ENCODE measurements around the gene FRAT2. TPM values are rescaled to one million over a fixed set of nuclear protein-coding genes. Genes with fewer than 3 reads are reported as not detected.

Gene FRAT2
- total and polyA plus RNA-seq, 2 of the 13 experiments (the other 11 are each of a cell fraction or from before 2014, with no cell fraction given), result 7.2 to 14.1 TPM

DNA sequence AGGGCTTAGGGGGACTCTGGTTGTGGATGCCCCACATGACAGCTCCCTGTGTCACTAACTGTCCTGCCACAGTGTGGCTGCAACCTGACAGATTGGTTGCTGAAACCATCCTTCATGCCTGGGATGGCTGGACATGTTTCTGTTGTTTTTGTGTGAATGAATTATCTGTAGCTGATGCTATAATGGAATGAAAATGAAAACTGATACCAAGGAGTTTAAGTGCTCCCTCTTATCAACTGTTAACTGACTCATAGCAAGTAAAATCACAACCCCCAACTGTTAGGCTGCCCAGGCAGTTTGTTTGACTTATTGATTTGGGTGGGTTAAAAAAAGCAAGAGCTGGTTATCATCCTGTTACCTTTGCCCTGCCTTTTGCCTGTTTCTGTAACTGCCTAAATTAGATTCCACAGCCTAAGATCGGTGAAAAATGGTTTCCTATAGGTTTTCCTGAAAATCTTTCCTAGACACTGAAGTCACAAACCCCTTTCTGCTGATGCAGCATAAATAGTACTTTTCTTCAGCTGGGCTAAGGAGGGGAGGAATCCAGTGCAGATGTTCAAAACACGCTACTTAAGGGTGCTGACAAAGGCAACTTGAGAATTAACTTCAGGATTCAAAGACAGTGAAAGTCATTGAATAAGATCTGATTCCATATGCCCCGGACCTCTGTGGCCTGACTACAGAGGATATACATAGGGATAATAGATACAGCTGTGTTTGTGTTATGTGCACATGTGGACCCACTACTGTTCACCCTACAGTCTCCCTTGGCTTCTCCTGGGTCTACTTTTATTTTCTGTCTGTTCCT lies 5.7 kb downstream of the FRAT2 start (continued):
- TF ChIP-seq, protein P1, sequence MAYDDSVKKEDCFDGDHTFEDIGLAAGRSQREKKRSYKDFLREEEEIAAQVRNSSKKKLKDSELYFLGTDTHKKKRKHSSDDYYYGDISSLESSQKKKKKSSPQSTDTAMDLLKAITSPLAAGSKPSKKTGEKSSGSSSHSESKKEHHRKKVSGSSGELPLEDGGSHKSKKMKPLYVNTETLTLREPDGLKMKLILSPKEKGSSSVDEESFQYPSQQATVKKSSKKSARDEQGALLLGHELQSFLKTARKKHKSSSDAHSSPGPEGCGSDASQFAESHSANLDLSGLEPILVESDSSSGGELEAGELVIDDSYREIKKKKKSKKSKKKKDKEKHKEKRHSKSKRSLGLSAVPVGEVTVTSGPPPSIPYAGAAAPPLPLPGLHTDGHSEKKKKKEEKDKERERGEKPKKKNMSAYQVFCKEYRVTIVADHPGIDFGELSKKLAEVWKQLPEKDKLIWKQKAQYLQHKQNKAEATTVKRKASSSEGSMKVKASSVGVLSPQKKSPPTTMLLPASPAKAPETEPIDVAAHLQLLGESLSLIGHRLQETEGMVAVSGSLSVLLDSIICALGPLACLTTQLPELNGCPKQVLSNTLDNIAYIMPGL (CRISPR knock-in tag; IDR thresholded peaks at IDR 0.05; ENCODE audit: borderline replicate concordance in 1 of 2, low read depth in 1 of 2), result no peak; a peak in 1 of 4 replicates
- TF ChIP-seq CENPX (CRISPR knock-in tag; IDR thresholded peaks at IDR 0.05) (no peak), SOX6 (IDR thresholded peaks at IDR 0.05) (no peak), SOX6 (CRISPR knock-in tag; IDR thresholded peaks at IDR 0.05) (peak; percentile 87), FOXJ3 (CRISPR knock-in tag; IDR thresholded peaks at IDR 0.05; ENCODE audit: borderline replicate concordance) (peak; percentile 85; the same call in 1 of the 2 replicates), ZFP36L1 (CRISPR knock-in tag; IDR thresholded peaks at IDR 0.05) (no peak), ZNF878 (CRISPR knock-in tag; IDR thresholded peaks at IDR 0.05) (no peak), CAMTA2 (CRISPR knock-in tag; IDR thresholded peaks at IDR 0.05; ENCODE audit: borderline replicate concordance) (no peak), SP4 (CRISPR knock-in tag; IDR thresholded peaks at IDR 0.05) (no peak), PHF5A (CRISPR knock-in tag; IDR thresholded peaks at IDR 0.05; ENCODE audit: low read depth, unreplicated experiment) (peak; percentile 63), KLF13 (CRISPR knock-in tag; IDR thresholded peaks at IDR 0.05) (no peak), ZFAT (CRISPR knock-in tag; conservative IDR thresholded peaks at IDR 0.05) (no peak), NFIC (IDR thresholded peaks at IDR 0.05; ENCODE audit: low read length) (peak; percentile 85), KLF9 (CRISPR knock-in tag; IDR thresholded peaks at IDR 0.05; ENCODE audit: low read depth) (no peak), TRIM24 (CRISPR knock-in tag; IDR thresholded peaks at IDR 0.05) (no peak), ZNF224 (CRISPR knock-in tag; IDR thresholded peaks at IDR 0.05) (no peak), NCOA2 (CRISPR knock-in tag; IDR thresholded peaks at IDR 0.05) (peak; percentile 84), ZFP82 (CRISPR knock-in tag; IDR thresholded peaks at IDR 0.05; ENCODE audit: borderline replicate concordance) (no peak), ZNF709 (CRISPR knock-in tag; IDR thresholded peaks at IDR 0.05) (no peak), IRF2 (CRISPR knock-in tag; IDR thresholded peaks at IDR 0.05) (peak; percentile 80; the same call in 1 of the 2 replicates), ZNF75D (CRISPR knock-in tag; IDR thresholded peaks at IDR 0.05; ENCODE audit: borderline replicate concordance) (no peak)
- TF ChIP-seq, protein P2, sequence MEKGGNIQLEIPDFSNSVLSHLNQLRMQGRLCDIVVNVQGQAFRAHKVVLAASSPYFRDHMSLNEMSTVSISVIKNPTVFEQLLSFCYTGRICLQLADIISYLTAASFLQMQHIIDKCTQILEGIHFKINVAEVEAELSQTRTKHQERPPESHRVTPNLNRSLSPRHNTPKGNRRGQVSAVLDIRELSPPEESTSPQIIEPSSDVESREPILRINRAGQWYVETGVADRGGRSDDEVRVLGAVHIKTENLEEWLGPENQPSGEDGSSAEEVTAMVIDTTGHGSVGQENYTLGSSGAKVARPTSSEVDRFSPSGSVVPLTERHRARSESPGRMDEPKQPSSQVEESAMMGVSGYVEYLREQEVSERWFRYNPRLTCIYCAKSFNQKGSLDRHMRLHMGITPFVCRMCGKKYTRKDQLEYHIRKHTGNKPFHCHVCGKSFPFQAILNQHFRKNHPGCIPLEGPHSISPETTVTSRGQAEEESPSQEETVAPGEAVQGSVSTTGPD (CRISPR knock-in tag; IDR thresholded peaks at IDR 0.05), result peak; percentile 87
- TF ChIP-seq, protein P3, sequence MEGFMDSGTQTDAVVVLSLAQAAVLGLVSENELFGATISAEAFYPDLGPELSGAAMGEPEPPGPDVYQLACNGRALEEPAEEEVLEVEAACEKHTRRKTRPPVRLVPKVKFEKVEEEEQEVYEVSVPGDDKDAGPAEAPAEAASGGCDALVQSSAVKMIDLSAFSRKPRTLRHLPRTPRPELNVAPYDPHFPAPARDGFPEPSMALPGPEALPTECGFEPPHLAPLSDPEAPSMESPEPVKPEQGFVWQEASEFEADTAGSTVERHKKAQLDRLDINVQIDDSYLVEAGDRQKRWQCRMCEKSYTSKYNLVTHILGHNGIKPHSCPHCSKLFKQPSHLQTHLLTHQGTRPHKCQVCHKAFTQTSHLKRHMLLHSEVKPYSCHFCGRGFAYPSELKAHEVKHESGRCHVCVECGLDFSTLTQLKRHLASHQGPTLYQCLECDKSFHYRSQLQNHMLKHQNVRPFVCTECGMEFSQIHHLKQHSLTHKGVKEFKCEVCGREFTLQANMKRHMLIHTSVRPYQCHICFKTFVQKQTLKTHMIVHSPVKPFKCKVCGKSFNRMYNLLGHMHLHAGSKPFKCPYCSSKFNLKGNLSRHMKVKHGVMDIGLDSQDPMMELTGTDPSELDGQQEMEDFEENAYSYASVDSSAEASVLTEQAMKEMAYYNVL (CRISPR knock-in tag; IDR thresholded peaks at IDR 0.05; ENCODE audit: borderline replicate concordance), result no peak
- TF ChIP-seq, protein P4, sequence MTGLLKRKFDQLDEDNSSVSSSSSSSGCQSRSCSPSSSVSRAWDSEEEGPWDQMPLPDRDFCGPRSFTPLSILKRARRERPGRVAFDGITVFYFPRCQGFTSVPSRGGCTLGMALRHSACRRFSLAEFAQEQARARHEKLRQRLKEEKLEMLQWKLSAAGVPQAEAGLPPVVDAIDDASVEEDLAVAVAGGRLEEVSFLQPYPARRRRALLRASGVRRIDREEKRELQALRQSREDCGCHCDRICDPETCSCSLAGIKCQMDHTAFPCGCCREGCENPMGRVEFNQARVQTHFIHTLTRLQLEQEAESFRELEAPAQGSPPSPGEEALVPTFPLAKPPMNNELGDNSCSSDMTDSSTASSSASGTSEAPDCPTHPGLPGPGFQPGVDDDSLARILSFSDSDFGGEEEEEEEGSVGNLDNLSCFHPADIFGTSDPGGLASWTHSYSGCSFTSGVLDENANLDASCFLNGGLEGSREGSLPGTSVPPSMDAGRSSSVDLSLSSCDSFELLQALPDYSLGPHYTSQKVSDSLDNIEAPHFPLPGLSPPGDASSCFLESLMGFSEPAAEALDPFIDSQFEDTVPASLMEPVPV (CRISPR knock-in tag; IDR thresholded peaks at IDR 0.05), result 0 out of 2 replicates have a peak, but pooled peaks have one; percentile 12
